Measurements from ENCODE around the gene PPARG. TPM values are rescaled to one million over a fixed set of nuclear protein-coding genes. Genes with fewer than 3 reads are reported as not detected.

PPARG gene
- total and polyA plus RNA-seq, 7 donors: 9.7 to 111 (median 17.8) TPM

DNA sequence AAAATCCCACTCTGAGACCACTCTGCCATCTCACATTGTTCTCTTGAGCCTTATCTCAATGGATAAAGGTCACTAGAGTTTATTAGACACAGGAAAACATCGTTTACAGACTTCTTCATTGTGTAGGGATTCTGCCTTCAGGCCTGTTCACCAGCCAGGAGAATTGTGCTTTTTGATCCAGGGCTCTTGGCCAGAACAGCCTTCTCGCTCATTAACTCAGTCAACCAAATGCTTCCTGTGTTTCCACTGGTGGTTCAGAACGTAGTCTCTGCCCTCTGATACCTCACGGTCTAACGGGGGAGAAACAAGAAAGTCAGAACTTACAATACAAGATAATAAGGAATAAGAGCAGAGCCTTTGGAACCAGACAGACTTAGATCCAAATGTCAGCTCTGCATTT is 141.2 kb downstream of the PPARG start:
- intact Hi-C loops (cut with DNase I): no loop called here
- no peak for DNase-seq
- H3K9me3 ChIP-seq: no peaks in the 10 kb centered on the region
- H3K4me3 ChIP-seq: no peak overlapping the region
- no peaks in the 10 kb centered on the region for H3K4me1 ChIP-seq
- no peaks in the 10 kb centered on the region for H3K27me3 ChIP-seq
- WGBS, 2 donors: 10 to 40% methylated on average over 5 of the region's 5 CpGs
- no peaks in the 10 kb centered on the region for H3K36me3 ChIP-seq
- no peak overlapping the region for H3K27ac ChIP-seq
- TF ChIP-seq POLR2AphosphoS5 (IDR thresholded peaks at IDR 0.05) (no peak), EP300 (IDR thresholded peaks at IDR 0.05) (no peak), POLR2A (IDR thresholded peaks at IDR 0.05) (no peak)
- TF ChIP-seq, protein P1, sequence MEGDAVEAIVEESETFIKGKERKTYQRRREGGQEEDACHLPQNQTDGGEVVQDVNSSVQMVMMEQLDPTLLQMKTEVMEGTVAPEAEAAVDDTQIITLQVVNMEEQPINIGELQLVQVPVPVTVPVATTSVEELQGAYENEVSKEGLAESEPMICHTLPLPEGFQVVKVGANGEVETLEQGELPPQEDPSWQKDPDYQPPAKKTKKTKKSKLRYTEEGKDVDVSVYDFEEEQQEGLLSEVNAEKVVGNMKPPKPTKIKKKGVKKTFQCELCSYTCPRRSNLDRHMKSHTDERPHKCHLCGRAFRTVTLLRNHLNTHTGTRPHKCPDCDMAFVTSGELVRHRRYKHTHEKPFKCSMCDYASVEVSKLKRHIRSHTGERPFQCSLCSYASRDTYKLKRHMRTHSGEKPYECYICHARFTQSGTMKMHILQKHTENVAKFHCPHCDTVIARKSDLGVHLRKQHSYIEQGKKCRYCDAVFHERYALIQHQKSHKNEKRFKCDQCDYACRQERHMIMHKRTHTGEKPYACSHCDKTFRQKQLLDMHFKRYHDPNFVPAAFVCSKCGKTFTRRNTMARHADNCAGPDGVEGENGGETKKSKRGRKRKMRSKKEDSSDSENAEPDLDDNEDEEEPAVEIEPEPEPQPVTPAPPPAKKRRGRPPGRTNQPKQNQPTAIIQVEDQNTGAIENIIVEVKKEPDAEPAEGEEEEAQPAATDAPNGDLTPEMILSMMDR (IDR thresholded peaks at IDR 0.05): no peak

DNA sequence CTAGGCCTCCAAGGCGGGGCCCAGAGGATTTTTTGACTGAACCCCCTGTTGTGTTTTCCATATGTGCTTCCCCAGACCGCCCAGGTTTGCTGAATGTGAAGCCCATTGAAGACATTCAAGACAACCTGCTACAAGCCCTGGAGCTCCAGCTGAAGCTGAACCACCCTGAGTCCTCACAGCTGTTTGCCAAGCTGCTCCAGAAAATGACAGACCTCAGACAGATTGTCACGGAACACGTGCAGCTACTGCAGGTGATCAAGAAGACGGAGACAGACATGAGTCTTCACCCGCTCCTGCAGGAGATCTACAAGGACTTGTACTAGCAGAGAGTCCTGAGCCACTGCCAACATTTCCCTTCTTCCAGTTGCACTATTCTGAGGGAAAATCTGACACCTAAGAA is 145.0 kb downstream of the PPARG start:
- Histone ChIP-seq H3K9me3 (no peaks in the 10 kb centered on the region), H3K4me3 (no peak overlapping the region), H3K27me3 (no peaks in the 10 kb centered on the region), H3K4me1 (no peaks in the 10 kb centered on the region), H3K27ac (no peak overlapping the region), H3K36me3 (no peaks in the 10 kb centered on the region)
- WGBS, 2 donors: 92 to 93% methylated on average over 6 of the region's 6 CpGs
- intact Hi-C loops (cut with DNase I): no loop called here
- DNase-seq: no peak
- TF ChIP-seq POLR2AphosphoS5 (IDR thresholded peaks at IDR 0.05): no peak
- no peak for TF ChIP-seq POLR2A (IDR thresholded peaks at IDR 0.05)
- TF ChIP-seq, protein P1 (IDR thresholded peaks at IDR 0.05): no peak
- no peak for TF ChIP-seq EP300 (IDR thresholded peaks at IDR 0.05)

DNA sequence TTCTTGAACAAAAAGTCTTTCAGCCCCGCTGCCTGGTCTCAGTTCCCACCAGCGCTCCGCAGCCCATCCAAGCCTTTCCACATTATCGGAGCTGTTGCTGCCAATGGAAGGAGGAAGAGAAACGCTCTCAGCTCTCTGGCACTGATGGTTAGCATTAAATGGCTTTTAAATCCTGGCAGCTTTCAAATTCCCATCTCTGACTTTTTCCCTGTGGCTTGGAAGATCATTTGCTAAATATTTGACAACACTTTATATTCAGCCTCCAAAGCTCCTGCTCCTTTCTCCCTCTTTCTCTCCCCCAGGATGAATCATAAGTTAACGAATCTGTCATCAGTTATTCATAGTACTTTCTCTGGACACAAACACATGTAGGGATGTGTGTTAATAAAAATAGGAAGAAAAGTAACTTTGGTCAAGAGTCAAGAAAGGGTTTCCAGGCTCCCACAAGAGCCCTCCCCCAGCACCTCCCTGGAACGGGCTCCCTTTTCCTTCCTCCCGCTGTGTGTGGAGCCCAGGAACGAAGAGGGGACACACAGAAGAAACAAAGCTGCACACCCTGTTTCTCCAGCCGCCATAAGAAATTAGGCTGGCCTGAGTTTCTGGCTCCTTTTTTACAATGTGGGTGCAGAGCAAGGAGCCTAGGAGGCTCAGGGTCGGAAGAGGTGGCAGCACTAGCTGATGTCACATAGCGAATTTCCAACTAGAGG is 147.8 kb downstream of the PPARG start:
- no peaks in the 10 kb centered on the region for H3K9me3 ChIP-seq
- H3K27me3 ChIP-seq: no peaks in the 10 kb centered on the region
- intact Hi-C loops (cut with DNase I): no loop called here
- H3K4me3 ChIP-seq: no peak overlapping the region
- TF ChIP-seq, protein P1 (IDR thresholded peaks at IDR 0.05): no peak
- no peak for TF ChIP-seq POLR2AphosphoS5 (IDR thresholded peaks at IDR 0.05)
- TF ChIP-seq EP300 (IDR thresholded peaks at IDR 0.05): no peak
- peak; percentile 75 for DNase-seq
- peak overlapping the region; percentile 34 to 49 (median 38) for H3K27ac ChIP-seq
- WGBS, 2 donors: 81 to 90% methylated on average over 12 of the region's 12 CpGs
- H3K36me3 ChIP-seq: no peaks in the 10 kb centered on the region
- peaks cover 0 to 6% (median 0%) of the 10 kb centered on the region in 4 donors for H3K4me1 ChIP-seq

DNA sequence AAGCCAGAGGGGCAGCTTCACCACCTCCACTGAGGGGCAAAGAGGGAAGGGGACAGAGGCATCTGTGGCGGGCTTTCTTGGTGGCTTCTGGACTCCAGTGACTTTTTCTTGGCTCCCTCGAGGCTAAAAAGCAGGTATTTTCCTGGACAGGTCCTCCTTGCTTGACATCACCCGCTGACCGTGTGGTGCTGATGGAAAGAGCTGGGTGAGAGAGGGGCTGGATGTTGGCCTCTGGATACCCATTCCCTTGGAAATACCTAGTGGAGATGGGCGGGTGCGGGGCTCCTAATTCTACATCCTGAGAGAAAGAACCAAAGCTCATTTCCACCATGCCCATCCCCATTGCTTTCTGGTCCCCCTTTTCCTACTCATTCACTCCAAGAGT is 148.3 kb downstream of the PPARG start:
- intact Hi-C loops (cut with DNase I): no loop called here
- WGBS, 2 donors: 94% methylated on average over 6 of the region's 6 CpGs
- H3K4me3 ChIP-seq: no peak overlapping the region
- H3K27me3 ChIP-seq: no peaks in the 10 kb centered on the region
- H3K27ac ChIP-seq: peak overlapping the region; percentile 34 to 49 (median 38)
- no peak for DNase-seq
- H3K4me1 ChIP-seq: peaks cover 0 to 6% (median 0%) of the 10 kb centered on the region in 4 donors
- H3K9me3 ChIP-seq: no peaks in the 10 kb centered on the region
- TF ChIP-seq, protein P1 (IDR thresholded peaks at IDR 0.05): no peak
- TF ChIP-seq POLR2AphosphoS5 (IDR thresholded peaks at IDR 0.05) (no peak), EP300 (IDR thresholded peaks at IDR 0.05) (no peak), POLR2A (IDR thresholded peaks at IDR 0.05) (no peak)
- H3K36me3 ChIP-seq: no peaks in the 10 kb centered on the region

DNA sequence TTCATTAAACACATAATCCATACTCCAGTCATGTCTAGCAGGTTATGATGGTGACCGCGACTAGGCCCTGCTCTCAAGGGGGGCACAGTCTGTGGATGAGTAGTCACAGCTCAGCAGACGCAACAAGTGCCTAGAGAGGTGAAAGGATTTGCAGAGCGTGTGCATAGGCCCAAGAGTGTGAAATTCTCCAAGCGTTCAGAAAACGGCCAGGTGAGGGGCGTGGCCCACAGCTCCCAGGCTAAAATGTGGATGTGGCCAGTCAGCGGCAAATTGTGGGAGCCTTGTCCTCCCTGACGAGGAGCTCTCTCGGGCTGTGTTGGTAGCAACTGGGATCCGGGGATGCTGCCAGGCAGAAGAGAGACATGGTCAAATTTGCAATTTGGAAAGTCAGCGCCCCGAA is 149.0 kb downstream of the PPARG start:
- no peaks in the 10 kb centered on the region for H3K36me3 ChIP-seq
- no peak overlapping the region for H3K27ac ChIP-seq
- H3K4me1 ChIP-seq: peaks cover 0 to 6% (median 0%) of the 10 kb centered on the region in 4 donors
- WGBS, 2 donors: 89 to 96% methylated on average over 13 of the region's 13 CpGs
- intact Hi-C loops (cut with DNase I): no loop called here
- no peak overlapping the region for H3K4me3 ChIP-seq
- TF ChIP-seq POLR2AphosphoS5 (IDR thresholded peaks at IDR 0.05) (no peak), POLR2A (IDR thresholded peaks at IDR 0.05) (no peak), EP300 (IDR thresholded peaks at IDR 0.05) (no peak)
- TF ChIP-seq, protein P1 (IDR thresholded peaks at IDR 0.05): no peak
- no peaks in the 10 kb centered on the region for H3K9me3 ChIP-seq
- H3K27me3 ChIP-seq: peaks cover 0 to 3% (median 0%) of the 10 kb centered on the region in 3 donors
- DNase-seq: peak; percentile 35

Data from sigmoid colon (tissue), 7 donors.